ENCODE results near the gene GPAM. TPM values are rescaled to one million over a fixed set of nuclear protein-coding genes. Genes with fewer than 3 reads are reported as not detected.

GPAM gene
- total and polyA plus RNA-seq, 10 of the 15 experiments (the other 5 are each of a cell fraction or from before 2014, with no cell fraction given), result 3.3 to 9.4 (median 7.4) TPM

- peak; percentile 84 for ATAC-seq
- no peak overlapping the region for H2AFZ ChIP-seq (ENCODE audit: control insufficient read depth, low read depth, low read length)
- in situ Hi-C loops (cut with MboI), result loop anchor here (5.0 to 25.0 kb wide), 4 partner anchors 175 to 1825 kb away; partner anchors contain the start of gene SMNDC1
- TF ChIP-seq HDAC2 (IDR thresholded peaks at IDR 0.05) (no peak), ZBTB40 (IDR thresholded peaks at IDR 0.05; ENCODE audit: borderline replicate concordance) (no peak), SMC3 (IDR thresholded peaks at IDR 0.05; ENCODE audit: borderline replicate concordance, low read length) (peak; percentile 58), RAD51 (IDR thresholded peaks at IDR 0.05) (no peak), LARP7 (IDR thresholded peaks at IDR 0.05) (no peak), SRF (IDR thresholded peaks at IDR 0.05; ENCODE audit: low read depth in 2 of 2, low read length in 2 of 2) (no peak), YY1 (IDR thresholded peaks at IDR 0.05; ENCODE audit: low read depth, low read length) (0 out of 2 replicates have a peak, but pooled peaks have one; percentile 31), MEF2A (IDR thresholded peaks at IDR 0.05; ENCODE audit: insufficient read depth, low read depth, low read length) (no peak), RAD21 (IDR thresholded peaks at IDR 0.05; ENCODE audit: insufficient read depth, low read depth, low read length) (peak; percentile 85)
- TF ChIP-seq, protein P1, sequence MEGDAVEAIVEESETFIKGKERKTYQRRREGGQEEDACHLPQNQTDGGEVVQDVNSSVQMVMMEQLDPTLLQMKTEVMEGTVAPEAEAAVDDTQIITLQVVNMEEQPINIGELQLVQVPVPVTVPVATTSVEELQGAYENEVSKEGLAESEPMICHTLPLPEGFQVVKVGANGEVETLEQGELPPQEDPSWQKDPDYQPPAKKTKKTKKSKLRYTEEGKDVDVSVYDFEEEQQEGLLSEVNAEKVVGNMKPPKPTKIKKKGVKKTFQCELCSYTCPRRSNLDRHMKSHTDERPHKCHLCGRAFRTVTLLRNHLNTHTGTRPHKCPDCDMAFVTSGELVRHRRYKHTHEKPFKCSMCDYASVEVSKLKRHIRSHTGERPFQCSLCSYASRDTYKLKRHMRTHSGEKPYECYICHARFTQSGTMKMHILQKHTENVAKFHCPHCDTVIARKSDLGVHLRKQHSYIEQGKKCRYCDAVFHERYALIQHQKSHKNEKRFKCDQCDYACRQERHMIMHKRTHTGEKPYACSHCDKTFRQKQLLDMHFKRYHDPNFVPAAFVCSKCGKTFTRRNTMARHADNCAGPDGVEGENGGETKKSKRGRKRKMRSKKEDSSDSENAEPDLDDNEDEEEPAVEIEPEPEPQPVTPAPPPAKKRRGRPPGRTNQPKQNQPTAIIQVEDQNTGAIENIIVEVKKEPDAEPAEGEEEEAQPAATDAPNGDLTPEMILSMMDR (IDR thresholded peaks at IDR 0.05 in 2 of 3, conservative IDR thresholded peaks at IDR 0.05 in 1 of 3; ENCODE audit: control insufficient read depth in 2 of 3, extremely low read depth in 1 of 3, insufficient read depth in 1 of 3, low read depth in 3 of 3, low read length in 3 of 3), result peak; percentile 90 to 93 (median 91)
- TF ChIP-seq, protein P2, sequence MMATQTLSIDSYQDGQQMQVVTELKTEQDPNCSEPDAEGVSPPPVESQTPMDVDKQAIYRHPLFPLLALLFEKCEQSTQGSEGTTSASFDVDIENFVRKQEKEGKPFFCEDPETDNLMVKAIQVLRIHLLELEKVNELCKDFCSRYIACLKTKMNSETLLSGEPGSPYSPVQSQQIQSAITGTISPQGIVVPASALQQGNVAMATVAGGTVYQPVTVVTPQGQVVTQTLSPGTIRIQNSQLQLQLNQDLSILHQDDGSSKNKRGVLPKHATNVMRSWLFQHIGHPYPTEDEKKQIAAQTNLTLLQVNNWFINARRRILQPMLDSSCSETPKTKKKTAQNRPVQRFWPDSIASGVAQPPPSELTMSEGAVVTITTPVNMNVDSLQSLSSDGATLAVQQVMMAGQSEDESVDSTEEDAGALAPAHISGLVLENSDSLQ (IDR thresholded peaks at IDR 0.05), result no peak
Measured at GRCh38 chr10:112137154-112137987, 46.2 kb downstream of the GPAM start.

More at GRCh38 chr10:112137154-112137987, 46.2 kb downstream of the GPAM start:
- ChIA-PET RAD21 (ENCODE audit: unreplicated experiment) (interaction anchor here (0.9 to 1.9 kb wide), 10 partner anchors 21 to 1832 kb away, joined by 3 to 11 read pairs (median 4); partner anchors contain the start of gene SMNDC1), POLR2A (no interaction called here), CTCF (interaction anchor here (0.6 to 5.1 kb wide), 38 partner anchors 9 to 1827 kb away, joined by 3 to 50 read pairs (median 4); partner anchors contain the start of genes ADRA2A and GPAM), SMC1A (ENCODE audit: uncharacterized antibody, unreplicated experiment) (interaction anchor here (0.8 to 2.6 kb wide), 13 partner anchors 11 to 1525 kb away, joined by 3 to 13 read pairs (median 3); no protein-coding TSS in a partner anchor)
- Histone ChIP-seq H3K4me1 (ENCODE audit: control insufficient read depth, insufficient read depth, low read length) (no peaks in the 10 kb centered on the region), H3K79me2 (ENCODE audit: control insufficient read depth, insufficient read depth, low read length) (no peaks in the 10 kb centered on the region), H3K36me3 (ENCODE audit: control insufficient read depth in 2 of 2, insufficient read depth in 2 of 2, low read length in 1 of 2) (no peaks in the 10 kb centered on the region), H3K4me2 (ENCODE audit: control insufficient read depth, insufficient read depth) (no peak overlapping the region), H4K20me1 (ENCODE audit: control insufficient read depth, insufficient read depth) (no peaks in the 10 kb centered on the region), H3K27ac (ENCODE audit: control insufficient read depth, insufficient read depth) (no peak overlapping the region), H3K4me3 (no peak overlapping the region), H3K9ac (ENCODE audit: control insufficient read depth, insufficient read depth, low read length) (no peak overlapping the region), H3K27me3 (replicated peaks in 1 of 2; ENCODE audit: control insufficient read depth in 2 of 2, insufficient read depth in 2 of 2, low read length in 1 of 2) (no peaks in the 10 kb centered on the region), H3K9me3 (replicated peaks; ENCODE audit: control insufficient read depth, insufficient read depth, low read length) (no peaks in the 10 kb centered on the region)
- intact Hi-C loops (cut with micrococcal nuclease; ENCODE audit: unreplicated experiment), result loop anchor here (1.0 kb wide), 2 partner anchors 177 to 381 kb away; no protein-coding TSS in a partner anchor
- 42% methylated on average over 13 of the region's 13 CpGs for WGBS (ENCODE audit: insufficient coverage, insufficient replicate concordance, low lambda C conversion rate, missing lambda C conversion rate)
- DNase-seq (ENCODE audit: low read depth, low spot score) (no peak), FAIRE-seq (no peak)
- BruUV-seq (replicated peaks), result no TSS peak
